WI38 (cell line): ENCODE data around the gene TYW1B.
"Not testable (repeated sequence)": the region's sequence is repeated elsewhere in the genome, so short reads cannot be mapped to it uniquely, and the experiment has no call there.

Source experiments
- H3K4me3 ChIP-seq: 2 replicates; pipeline ENCODE4 v1.5.1; 2011; ENCODE audit warnings: low read depth, mild to moderate bottlenecking, control low read depth, low read length
- CTCF ChIP-seq: IDR thresholded peaks from 2 replicates; pipeline ENCODE4 v1.5.1; 2012; ENCODE audit warnings: low read depth, mild to moderate bottlenecking, control low read depth, low read length

TYW1B gene

GRCh38 chr7:72753781-72754180, 74.2 kb downstream of the TYW1B start:
- TF ChIP-seq CTCF, result no peak
- H3K4me3 ChIP-seq, result no peak overlapping the region

DNA sequence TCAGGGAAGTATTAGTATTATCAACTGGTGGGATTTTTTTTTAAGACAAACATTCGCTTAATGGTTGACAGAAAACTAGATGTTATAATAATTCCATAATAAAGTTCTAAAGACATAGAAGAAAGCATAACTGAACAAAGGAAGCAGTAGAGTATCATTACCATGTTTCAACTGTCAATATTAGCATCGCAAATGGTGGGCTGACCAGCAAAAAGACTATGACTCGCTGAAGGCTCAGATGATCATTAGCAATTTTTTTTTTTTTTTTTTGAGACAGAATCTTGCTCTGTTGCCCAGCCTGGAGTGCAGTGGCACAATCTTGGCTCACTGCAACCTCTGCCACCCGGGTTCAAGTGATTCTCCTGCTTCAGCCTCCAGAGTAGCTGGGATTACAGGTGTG, 74.8 kb downstream of the TYW1B start:
- not testable (repeated sequence) for H3K4me3 ChIP-seq

- peak; percentile 22; the same call in 1 of the 2 replicates for TF ChIP-seq CTCF
- no peak overlapping the region for H3K4me3 ChIP-seq
Observed at GRCh38 chr7:72751978-72752377, 76.0 kb downstream of the TYW1B start.

GRCh38 chr7:72751378-72751777, 76.6 kb downstream of the TYW1B start:
- H3K4me3 ChIP-seq, result no peak overlapping the region
- no peak for TF ChIP-seq CTCF

- H3K4me3 ChIP-seq, result not testable (repeated sequence)
Observed at GRCh38 chr7:72748649-72749048, 79.4 kb downstream of the TYW1B start.

- H3K4me3 ChIP-seq, result peak overlapping the region; percentile 52
Observed at GRCh38 chr7:72744244-72744926, 83.6 kb downstream of the TYW1B start.

DNA sequence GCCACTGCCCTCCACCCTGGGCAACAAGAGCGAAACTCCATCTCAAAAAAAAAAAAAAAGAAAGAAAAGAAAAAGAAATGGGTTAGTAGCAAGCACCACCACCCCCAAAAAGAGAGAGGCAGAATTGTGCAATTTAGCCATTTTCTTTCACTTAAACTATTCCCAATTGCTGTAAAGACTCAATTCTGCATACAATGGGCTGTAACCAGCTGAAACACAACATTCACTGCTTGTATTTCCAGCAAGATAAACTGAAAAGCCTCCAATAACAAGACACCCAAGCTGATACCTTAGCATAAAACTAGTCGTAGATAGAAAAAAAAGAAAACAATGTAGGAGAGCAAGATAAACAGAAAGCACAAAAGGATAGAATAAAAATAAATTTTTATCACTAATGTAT, 84.2 kb downstream of the TYW1B start:
- H3K4me3 ChIP-seq, result not testable (repeated sequence)

DNA sequence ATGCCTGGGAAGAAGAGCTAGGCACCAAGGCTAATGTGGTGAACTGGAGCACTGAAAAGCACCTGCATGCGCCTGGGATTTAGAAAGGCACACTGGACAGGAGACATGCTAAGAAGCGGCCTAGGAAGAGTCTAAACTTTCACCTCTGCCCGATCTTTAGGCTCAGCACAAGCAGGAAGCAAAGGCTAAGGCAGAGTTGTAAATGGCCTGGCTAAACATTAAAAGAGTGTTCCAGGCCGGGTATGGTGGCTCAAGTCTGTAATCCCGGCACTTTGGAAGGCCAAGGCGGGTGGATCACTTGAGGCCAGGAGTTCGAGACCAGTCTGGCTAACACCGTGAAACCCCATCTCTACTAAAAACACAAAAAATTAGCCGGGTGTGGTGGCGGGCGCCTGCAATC, 88.3 kb downstream of the TYW1B start:
- not testable (repeated sequence) for H3K4me3 ChIP-seq

DNA sequence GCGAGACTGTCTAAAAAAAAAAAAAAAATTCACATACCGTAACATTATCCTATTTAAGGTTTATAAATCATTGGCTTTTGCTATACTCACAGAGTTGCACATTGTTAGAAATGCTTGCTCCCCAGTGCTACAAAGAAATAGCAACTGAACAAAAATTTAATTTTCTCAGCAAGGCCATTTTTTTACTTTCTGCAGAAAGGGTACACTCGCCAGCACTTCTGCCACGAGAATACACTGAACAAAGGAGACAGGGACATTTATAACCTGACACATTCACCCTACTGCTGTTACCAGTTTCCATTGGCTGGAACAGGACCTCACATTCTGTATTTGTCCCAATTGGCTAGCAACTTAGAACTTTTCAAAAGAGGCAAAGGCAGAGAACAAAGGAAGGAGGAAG, 92.1 kb downstream of the TYW1B start:
- H3K4me3 ChIP-seq, result not testable (repeated sequence)

- not testable (repeated sequence) for H3K4me3 ChIP-seq
Observed at GRCh38 chr7:72730815-72731214, 97.2 kb downstream of the TYW1B start.

DNA sequence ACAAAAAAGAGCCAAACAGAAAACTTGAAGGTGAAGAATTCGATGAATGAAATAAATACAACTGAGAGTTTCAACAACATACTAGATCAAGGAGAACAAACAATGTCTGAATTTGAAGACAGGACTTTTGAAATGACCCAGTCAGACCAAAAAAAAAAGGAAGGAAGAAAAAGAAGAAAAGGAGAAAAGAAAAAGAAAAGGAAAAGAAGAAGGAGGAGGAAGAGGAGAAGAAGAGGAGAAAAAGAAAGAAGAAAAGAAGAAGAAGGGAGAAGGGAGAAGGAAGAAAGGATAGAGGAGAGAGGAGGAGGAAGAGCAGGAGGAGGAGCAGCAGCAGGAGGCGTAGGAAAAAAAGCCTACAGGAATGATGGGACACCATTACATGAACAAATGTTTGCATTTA, 97.6 kb downstream of the TYW1B start:
- H3K4me3 ChIP-seq, result not testable (repeated sequence)

GRCh38 chr7:72729130-72729529, 98.9 kb downstream of the TYW1B start:
- not testable (repeated sequence) for H3K4me3 ChIP-seq

DNA sequence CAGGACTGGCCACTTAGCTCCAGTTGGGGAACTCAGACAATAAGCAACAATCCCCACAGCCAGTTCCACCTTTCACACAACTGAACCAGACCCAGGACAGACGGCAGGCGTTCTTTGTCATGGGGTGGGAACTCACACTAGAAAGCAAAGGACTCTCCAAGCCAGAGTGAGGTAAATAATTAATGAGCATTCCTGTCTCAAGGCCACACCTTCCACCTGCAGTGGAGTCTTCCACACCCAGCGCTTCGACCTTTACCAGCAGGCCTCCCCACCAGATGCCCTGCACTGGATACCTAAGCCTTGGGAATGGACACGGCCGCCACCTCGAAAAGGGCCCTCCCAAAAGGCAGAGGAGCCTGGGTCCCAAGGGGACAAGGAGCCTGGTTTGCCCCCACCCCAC, 105.3 kb downstream of the TYW1B start:
- H3K4me3 ChIP-seq, result not testable (repeated sequence)

DNA sequence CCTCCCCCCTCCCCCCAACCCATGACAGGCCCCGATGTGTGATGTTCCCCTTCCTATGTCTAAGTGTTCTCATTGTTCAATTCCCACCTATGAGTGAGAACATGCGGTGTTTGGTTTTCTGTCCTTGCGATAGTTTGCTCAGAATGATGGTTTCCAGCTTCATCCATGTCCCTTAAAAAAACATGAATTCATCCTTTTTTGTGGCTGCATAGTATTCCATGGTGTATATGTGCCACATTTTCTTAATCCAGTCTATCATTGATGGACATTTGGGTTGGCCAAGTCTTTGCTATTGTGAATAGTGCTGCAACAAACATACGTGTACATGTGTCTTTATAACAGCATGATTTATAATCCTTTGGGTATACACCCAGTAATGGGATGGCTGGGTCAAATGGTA, 107.1 kb downstream of the TYW1B start:
- not testable (repeated sequence) for H3K4me3 ChIP-seq

DNA sequence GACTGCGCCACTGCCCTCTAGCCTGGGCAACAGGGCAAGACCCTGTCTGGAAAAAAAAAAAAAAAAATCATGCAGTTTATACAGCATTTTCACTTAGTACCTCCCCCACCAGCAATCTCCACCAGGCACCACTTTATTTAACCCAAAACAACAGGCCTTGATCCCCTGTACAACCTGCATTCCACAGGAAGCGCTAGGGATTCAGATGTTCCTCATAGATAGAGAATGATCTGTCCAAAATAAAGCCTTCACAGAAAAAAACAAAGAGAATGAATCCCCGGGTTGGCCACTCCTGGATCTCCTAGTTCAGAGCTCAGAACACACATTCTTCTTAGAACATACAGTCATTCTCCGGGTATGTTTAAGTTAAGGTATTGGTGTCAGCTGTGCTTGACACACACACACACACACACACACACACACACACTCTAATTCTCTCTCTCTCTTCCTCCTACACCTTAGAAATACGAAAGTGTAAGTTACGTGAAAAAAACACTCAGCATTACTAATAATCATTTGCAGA, 110.7 kb downstream of the TYW1B start:
- not testable (repeated sequence) for H3K4me3 ChIP-seq

GRCh38 chr7:72711927-72712326, 116.1 kb downstream of the TYW1B start:
- H3K4me3 ChIP-seq, result not testable (repeated sequence)
